Measurements from ENCODE around the gene LRWD1. TPM values are rescaled to one million over a fixed set of nuclear protein-coding genes. Genes with fewer than 3 reads are reported as not detected.

The LRWD1 gene
- total and polyA plus RNA-seq, 9 of the 15 experiments (the other 6 are each of a cell fraction or from before 2014, with no cell fraction given) = 0.61 to 66.0 (median 33.2) TPM

DNA sequence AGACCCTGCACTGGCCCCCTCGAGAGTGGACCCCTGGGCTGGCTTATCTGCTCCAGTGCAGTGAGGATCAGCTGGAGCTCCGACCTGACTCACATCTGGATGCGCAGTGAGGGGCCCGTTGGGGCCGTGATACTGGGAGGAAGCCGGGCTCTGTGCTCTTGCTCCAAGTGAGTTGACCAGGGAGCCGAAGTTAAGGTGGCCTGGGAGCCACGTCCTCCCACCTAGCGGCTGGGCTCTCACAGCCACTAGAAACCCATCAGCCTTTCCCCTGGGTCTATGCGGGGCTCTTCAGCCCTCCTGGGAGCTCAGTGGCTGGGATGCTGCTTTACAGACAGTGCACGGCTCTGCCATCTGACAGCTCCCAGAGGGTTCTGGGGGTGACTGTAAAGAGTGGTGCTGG is 9.2 kb upstream of the LRWD1 start (continued):
- TF ChIP-seq, protein P1, sequence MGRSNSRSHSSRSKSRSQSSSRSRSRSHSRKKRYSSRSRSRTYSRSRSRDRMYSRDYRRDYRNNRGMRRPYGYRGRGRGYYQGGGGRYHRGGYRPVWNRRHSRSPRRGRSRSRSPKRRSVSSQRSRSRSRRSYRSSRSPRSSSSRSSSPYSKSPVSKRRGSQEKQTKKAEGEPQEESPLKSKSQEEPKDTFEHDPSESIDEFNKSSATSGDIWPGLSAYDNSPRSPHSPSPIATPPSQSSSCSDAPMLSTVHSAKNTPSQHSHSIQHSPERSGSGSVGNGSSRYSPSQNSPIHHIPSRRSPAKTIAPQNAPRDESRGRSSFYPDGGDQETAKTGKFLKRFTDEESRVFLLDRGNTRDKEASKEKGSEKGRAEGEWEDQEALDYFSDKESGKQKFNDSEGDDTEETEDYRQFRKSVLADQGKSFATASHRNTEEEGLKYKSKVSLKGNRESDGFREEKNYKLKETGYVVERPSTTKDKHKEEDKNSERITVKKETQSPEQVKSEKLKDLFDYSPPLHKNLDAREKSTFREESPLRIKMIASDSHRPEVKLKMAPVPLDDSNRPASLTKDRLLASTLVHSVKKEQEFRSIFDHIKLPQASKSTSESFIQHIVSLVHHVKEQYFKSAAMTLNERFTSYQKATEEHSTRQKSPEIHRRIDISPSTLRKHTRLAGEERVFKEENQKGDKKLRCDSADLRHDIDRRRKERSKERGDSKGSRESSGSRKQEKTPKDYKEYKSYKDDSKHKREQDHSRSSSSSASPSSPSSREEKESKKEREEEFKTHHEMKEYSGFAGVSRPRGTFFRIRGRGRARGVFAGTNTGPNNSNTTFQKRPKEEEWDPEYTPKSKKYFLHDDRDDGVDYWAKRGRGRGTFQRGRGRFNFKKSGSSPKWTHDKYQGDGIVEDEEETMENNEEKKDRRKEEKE (IDR thresholded peaks at IDR 0.05; ENCODE audit: borderline replicate concordance in 1 of 2, control insufficient read depth in 1 of 2, low read depth in 2 of 2, low read length in 1 of 2) = no peak
- TF ChIP-seq ZNF584 (CRISPR knock-in tag; IDR thresholded peaks at IDR 0.05; ENCODE audit: low read depth) (no peak), ZNF449 (CRISPR knock-in tag; IDR thresholded peaks at IDR 0.05) (no peak), ZNF551 (CRISPR knock-in tag; IDR thresholded peaks at IDR 0.05) (no peak), U2AF1 (optimal IDR thresholded peaks at IDR 0.05; ENCODE audit: low read depth, low read length) (no peak), MYC (IDR thresholded peaks at IDR 0.05; ENCODE audit: low read depth, low read length) (no peak), MYC (CRISPR knock-in tag; IDR thresholded peaks at IDR 0.05; ENCODE audit: borderline replicate concordance, low read depth) (no peak), NFIC (IDR thresholded peaks at IDR 0.05) (no peak), NR1H2 (CRISPR knock-in tag; IDR thresholded peaks at IDR 0.05) (no peak), RBFOX2 (IDR thresholded peaks at IDR 0.05; ENCODE audit: low read depth, low read length) (peak; percentile 46), GTF2E2 (tag; IDR thresholded peaks at IDR 0.05) (no peak), NFE2 (IDR thresholded peaks at IDR 0.05; ENCODE audit: low read depth) (no peak), C11orf30 (IDR thresholded peaks at IDR 0.05; ENCODE audit: low read depth) (no peak), ESRRA (IDR thresholded peaks at IDR 0.05; ENCODE audit: borderline replicate concordance, low read depth) (no peak), SNRNP70 (optimal IDR thresholded peaks at IDR 0.05; ENCODE audit: low read depth, low read length) (no peak), CUX1 (CRISPR knock-in tag; IDR thresholded peaks at IDR 0.05) (no peak), ZKSCAN8 (CRISPR knock-in tag; IDR thresholded peaks at IDR 0.05) (no peak)
- TF ChIP-seq, protein P2, sequence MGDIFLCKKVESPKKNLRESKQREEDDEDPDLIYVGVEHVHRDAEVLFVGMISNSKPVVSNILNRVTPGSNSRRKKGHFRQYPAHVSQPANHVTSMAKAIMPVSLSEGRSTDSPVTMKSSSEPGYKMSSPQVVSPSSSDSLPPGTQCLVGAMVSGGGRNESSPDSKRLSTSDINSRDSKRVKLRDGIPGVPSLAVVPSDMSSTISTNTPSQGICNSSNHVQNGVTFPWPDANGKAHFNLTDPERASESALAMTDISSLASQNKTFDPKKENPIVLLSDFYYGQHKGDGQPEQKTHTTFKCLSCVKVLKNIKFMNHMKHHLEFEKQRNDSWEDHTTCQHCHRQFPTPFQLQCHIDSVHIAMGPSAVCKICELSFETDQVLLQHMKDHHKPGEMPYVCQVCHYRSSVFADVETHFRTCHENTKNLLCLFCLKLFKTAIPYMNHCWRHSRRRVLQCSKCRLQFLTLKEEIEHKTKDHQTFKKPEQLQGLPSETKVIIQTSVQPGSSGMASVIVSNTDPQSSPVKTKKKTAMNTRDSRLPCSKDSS (IDR thresholded peaks at IDR 0.05; ENCODE audit: low read depth, partially characterized antibody) = no peak

Data from K562 (cell line).